HepG2 (cell line): ENCODE measurements around the gene CPT1B. TPM values are rescaled to one million over a fixed set of nuclear protein-coding genes. Genes with fewer than 3 reads are reported as not detected.
A peak's percentile ranks its signal among the peaks of the same experiment; 100 is the strongest.

ENCODE experiments used
- ATAC-seq: fragments of 200-7000 bp; cut with Tn5 transposase; 3 replicates; pipeline ENCODE4 v1.9.1; 2020; ENCODE audit warnings: mild to moderate bottlenecking, moderate library complexity
- BruUV-seq: library from RNA; stranded (reverse); fragments of 400-500 nt; replicated peaks from 2 replicates; lab custom pipeline; 2021; lab: Mats Ljungman, UMichigan
- CTCF ChIA-PET: fragments of 300-600 bp; formaldehyde crosslinking; extraction: SDS; loops from one replicate; lab custom pipeline; 2021; ENCODE audit warnings: low total read pairs, inconsistent platforms, low intra/inter-chr PET ratio; lab: Yijun Ruan, JAX
- POLR2A ChIA-PET: fragments of 350-600 bp; sonication (Branson Sonifier 250); formaldehyde crosslinking; loops from one replicate; lab custom pipeline; 2020; ENCODE audit warnings: antibody characterized with exemption, inconsistent platforms; lab: Yijun Ruan, JAX
- DNase-seq: peaks from one replicate; pipeline ENCODE4 v3.0.0-alpha.2; 2015; ENCODE audit warnings: low spot score
- FAIRE-seq: peaks from 3 replicates; lab custom pipeline; 2011; peaks lifted over from hg19 to GRCh38; lab: Jason Lieb, UNC
- H2AFZ ChIP-seq: one replicate; pipeline ENCODE4 v1.6.1; 2011; ENCODE audit warnings: low read length, inconsistent platforms
- H3K27ac ChIP-seq: fragments of 300-600 bp; 3 replicates; pipeline ENCODE4 v1.8.0; 2011; ENCODE audit warnings: mixed run types, mild to moderate bottlenecking, mixed read lengths, low read length, inconsistent platforms; ENCODE audit not compliant: insufficient read depth; ENCODE audit errors: extremely low read length
- H3K27me3 ChIP-seq, 2 experiments: fragments of 200-600 bp in 1 of 2; 2 replicates in 1 of 2; 3 replicates in 1 of 2; pipeline versions ENCODE4 v1.6.0 to v1.8.0; 2011; ENCODE audit warnings: low read length in 2 of 2, mild to moderate bottlenecking in 2 of 2, moderate library complexity in 2 of 2, inconsistent platforms in 1 of 2; ENCODE audit not compliant: insufficient read depth in 2 of 2, control insufficient read depth in 1 of 2
- H3K36me3 ChIP-seq, 2 experiments: fragments of 200-600 bp in 1 of 2; replicated peaks in 1 of 2; 2 replicates in 1 of 2; 3 replicates in 1 of 2; pipeline versions ENCODE4 v1.5.1 to v1.8.0; 2011; ENCODE audit warnings: low read length in 2 of 2, inconsistent platforms in 1 of 2; ENCODE audit not compliant: insufficient read depth in 2 of 2, control insufficient read depth in 1 of 2
- H3K4me1 ChIP-seq: 2 replicates; pipeline ENCODE4 v1.5.1; 2012; ENCODE audit warnings: low read length, inconsistent platforms; ENCODE audit not compliant: insufficient read depth
- H3K4me2 ChIP-seq: 2 replicates; pipeline ENCODE4 v1.6.0; 2011; ENCODE audit warnings: low read depth, low read length, inconsistent platforms
- H3K4me3 ChIP-seq, 3 experiments: fragments of 200-600 bp in 1 of 3; sonication (generic), shearing (Covaris generic) in 1 of 3; replicated peaks in 1 of 3; 2 replicates each; pipeline ENCODE4 v1.5.1; 2011 to 2016; ENCODE audit warnings: low read length in 3 of 3, inconsistent platforms in 2 of 3, low read depth in 2 of 3, mild to moderate bottlenecking in 2 of 3, control low read depth in 1 of 3, mixed read lengths in 1 of 3; ENCODE audit not compliant: insufficient read depth in 1 of 3
- H3K79me2 ChIP-seq: one replicate; pipeline ENCODE4 v1.6.1; 2011; ENCODE audit warnings: low read length, inconsistent platforms; ENCODE audit not compliant: insufficient read depth
- H3K9ac ChIP-seq: 2 replicates; pipeline ENCODE4 v1.6.0; 2011; ENCODE audit warnings: mild to moderate bottlenecking, low read depth, low read length, inconsistent platforms; ENCODE audit not compliant: insufficient read depth
- H3K9me3 ChIP-seq: 2 replicates; pipeline ENCODE4 v1.5.1; 2012; ENCODE audit warnings: mild to moderate bottlenecking, low read length
- H4K20me1 ChIP-seq: 2 replicates; pipeline ENCODE4 v1.6.0; 2011; ENCODE audit warnings: inconsistent platforms, mild to moderate bottlenecking, low read length, moderate library complexity; ENCODE audit not compliant: insufficient read depth
- ATF4 ChIP-seq, 2 experiments: fragments of 450-650 bp in 1 of 2; sonication (generic) in 1 of 2; formaldehyde crosslinking; IDR thresholded peaks; 2 replicates each; pipeline versions ENCODE4 v1.5.0 to v1.8.0; 2020 to 2022; ENCODE audit warnings: mild to moderate bottlenecking in 1 of 2, missing genetic modification reagents in 1 of 2
- CREB3 ChIP-seq: sonication (generic); formaldehyde crosslinking; IDR thresholded peaks from 2 replicates; pipeline ENCODE4 v1.5.0; 2020; ENCODE audit warnings: missing genetic modification reagents
- ISL2 ChIP-seq: sonication (generic); formaldehyde crosslinking; IDR thresholded peaks from 2 replicates; pipeline ENCODE4 v1.5.0; 2020; ENCODE audit warnings: missing genetic modification reagents
- PITX1 ChIP-seq: sonication (generic); formaldehyde crosslinking; IDR thresholded peaks from 2 replicates; pipeline ENCODE4 v1.5.1; 2020; ENCODE audit warnings: mild to moderate bottlenecking, missing genetic modification reagents
- ZBTB33 ChIP-seq: sonication (generic); formaldehyde crosslinking; IDR thresholded peaks from 2 replicates; pipeline ENCODE4 v1.4.0; 2020; ENCODE audit warnings: missing genetic modification reagents
- ZSCAN5A ChIP-seq: sonication (generic); formaldehyde crosslinking; IDR thresholded peaks from 2 replicates; pipeline ENCODE4 v1.8.0; 2022; ENCODE audit warnings: mild to moderate bottlenecking, missing genetic modification reagents, borderline replicate concordance
- WGBS: methylation state at CpG from one replicate; pipeline ENCODE4 v1.1.6; 2017; ENCODE audit warnings: low lambda C conversion rate; 5-methylcytosine and 5-hydroxymethylcytosine counted together
- in situ Hi-C: cut with HindIII; loops from 2 replicates; pipeline ENCODE4 v1.10.0; 2017; ENCODE audit warnings: low pct_unique_long_range_greater_than_20kb; ENCODE audit not compliant: extremely low pct_ligation_motif_present
- intact Hi-C: fragments of 100-400 bp; cut with micrococcal nuclease; formaldehyde crosslinking; loops from one replicate; pipeline ENCODE4 v1.10.0; 2022; ENCODE audit not compliant: unreplicated experiment
- polyA plus RNA-seq, 8 experiments: library from polyadenylated mRNA; depleted of rRNA in 3 of 8; stranded (reverse) in 7 of 8; unstranded in 1 of 8; fragments of >200 nt; fragmentation: Illumina TruSeq in 4 of 8; extraction: Trizol in 4 of 8; gene quantifications; 2 replicates each; pipeline versions ENCODE4 v1.2.1 to v1.2.3, GENCODE V29; 2011 to 2016; ENCODE audit warnings: low read depth in 4 of 8, missing spikeins in 1 of 8, mixed read lengths in 1 of 8; ENCODE audit not compliant: insufficient read depth in 1 of 8
- total RNA-seq, 5 experiments: library from RNA; depleted of rRNA; stranded (reverse); fragments of >200 nt; fragmentation: Illumina TruSeq; extraction: Trizol; gene quantifications; 2 replicates each; pipeline ENCODE4 v1.2.3, GENCODE V29; 2016; ENCODE audit warnings: low read depth in 1 of 5

Gene CPT1B
- total and polyA plus RNA-seq, 2 of the 13 experiments (the other 11 are each of a cell fraction or from before 2014, with no cell fraction given): 9.2 to 19.5 TPM

GRCh38 chr22:50548040-50548920 is 29.9 kb downstream of the CPT1B start:
- Histone ChIP-seq H3K9ac (no peak overlapping the region), H2AFZ (no peak overlapping the region), H3K4me1 (peaks cover 24% of the 10 kb centered on the region), H3K79me2 (no peaks in the 10 kb centered on the region), H3K4me2 (no peak overlapping the region), H3K4me3 (no peak overlapping the region), H3K27me3 (peaks cover 3 to 30% of the 10 kb centered on the region in 2 experiments), H3K9me3 (no peaks in the 10 kb centered on the region), H4K20me1 (no peaks in the 10 kb centered on the region), H3K27ac (no peak overlapping the region), H3K36me3 (no peaks in the 10 kb centered on the region)
- BruUV-seq: no TSS peak
- TF ChIP-seq ZBTB33 (peak; percentile 97), ZSCAN5A (no peak), ISL2 (no peak), PITX1 (CRISPR knock-in tag) (no peak), CREB3 (CRISPR knock-in tag) (no peak), ATF4 (CRISPR knock-in tag; IDR thresholded peaks at IDR 0.05) (no peak)
- no peak for FAIRE-seq
- 88% methylated on average over 24 of the region's 56 CpGs for whole genome bisulfite sequencing
- DNase-seq: no peak
- intact Hi-C loops: no loop called here
- ChIA-PET CTCF (no interaction called here), POLR2A (interaction anchor here (0.6 to 4.2 kb wide), 5 partner anchors 9 to 656 kb away, joined by 3 to 34 read pairs (median 8); partner anchors contain the start of genes SCO2 and SYCE3)
- in situ Hi-C loops: no loop called here
- ATAC-seq: no peak
